ENCODE measurements around the gene PLXNB3.
"Not testable (repeated sequence)": the region's sequence is repeated elsewhere in the genome, so short reads cannot be mapped to it uniquely, and the experiment has no call there.

The PLXNB3 gene

DNA sequence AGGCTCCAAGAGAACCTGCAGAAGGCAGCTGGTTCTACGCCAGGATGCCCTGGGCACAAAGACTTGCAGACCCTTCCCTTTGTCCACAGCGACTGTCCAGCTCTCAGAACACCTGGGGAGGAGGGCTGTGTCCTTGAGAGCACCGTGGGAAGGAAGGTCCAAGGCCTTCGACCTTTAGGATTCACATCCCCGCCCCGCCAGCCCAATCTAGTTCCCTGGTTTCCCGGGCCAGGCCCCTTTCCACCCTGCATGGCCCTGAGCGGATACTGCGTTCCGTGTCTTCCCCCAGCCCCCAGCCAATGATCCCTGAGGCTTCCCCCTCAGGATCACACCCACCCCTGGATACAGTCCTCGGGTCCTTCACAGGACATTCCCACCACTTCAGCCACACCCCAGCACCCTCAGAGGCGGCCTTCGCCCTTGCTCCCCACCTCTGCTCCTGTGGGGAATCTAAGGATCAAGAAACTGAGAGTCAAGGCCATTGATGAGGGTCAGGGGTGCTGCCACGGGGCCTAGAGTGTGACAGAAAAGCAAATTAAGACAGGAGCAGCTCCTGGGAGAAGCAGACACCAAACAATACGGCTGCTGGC is 30.3 kb upstream of the PLXNB3 start:
- no peak for DNase-seq (ENCODE audit: low read depth)

DNA sequence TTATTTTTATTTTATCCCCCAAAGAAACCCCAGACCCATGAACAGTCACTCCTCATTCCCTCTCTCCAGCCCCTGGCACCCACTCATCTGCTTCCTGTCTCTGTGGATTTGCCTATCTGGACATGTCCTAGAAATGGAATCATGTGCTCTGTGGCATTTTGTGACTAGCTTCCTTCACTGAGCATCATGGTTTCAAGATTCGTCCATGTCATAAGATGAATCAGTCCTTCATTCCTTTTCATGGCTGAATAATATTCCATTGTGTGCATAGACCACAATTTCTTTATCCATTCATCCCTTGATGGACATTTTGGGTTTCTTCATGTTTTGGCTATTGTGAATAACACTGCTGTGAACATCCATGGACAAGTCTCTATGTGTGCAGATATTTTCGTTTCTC is 29.2 kb upstream of the PLXNB3 start:
- DNase-seq (ENCODE audit: low read depth): no peak

DNA sequence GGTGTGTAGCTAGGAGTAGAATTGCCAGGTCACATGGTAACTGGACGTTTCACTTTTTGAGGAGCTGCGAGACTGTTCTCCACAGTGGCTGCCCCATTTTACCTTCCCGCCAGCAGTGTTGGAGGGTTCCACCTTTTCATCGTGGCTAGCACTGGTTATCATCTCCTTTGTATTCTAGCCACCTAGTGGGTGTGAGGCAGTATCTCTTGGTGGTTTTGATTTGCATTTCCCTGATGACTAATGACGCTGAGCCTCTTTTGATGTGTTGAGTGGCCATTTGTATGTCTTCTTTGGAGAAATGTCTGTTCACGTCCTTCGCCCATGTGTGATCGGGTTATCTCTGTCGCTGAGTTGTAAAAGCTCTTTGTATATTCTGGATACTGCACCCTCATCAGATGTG is 28.8 kb upstream of the PLXNB3 start:
- no peak for DNase-seq (ENCODE audit: low read depth)

DNA sequence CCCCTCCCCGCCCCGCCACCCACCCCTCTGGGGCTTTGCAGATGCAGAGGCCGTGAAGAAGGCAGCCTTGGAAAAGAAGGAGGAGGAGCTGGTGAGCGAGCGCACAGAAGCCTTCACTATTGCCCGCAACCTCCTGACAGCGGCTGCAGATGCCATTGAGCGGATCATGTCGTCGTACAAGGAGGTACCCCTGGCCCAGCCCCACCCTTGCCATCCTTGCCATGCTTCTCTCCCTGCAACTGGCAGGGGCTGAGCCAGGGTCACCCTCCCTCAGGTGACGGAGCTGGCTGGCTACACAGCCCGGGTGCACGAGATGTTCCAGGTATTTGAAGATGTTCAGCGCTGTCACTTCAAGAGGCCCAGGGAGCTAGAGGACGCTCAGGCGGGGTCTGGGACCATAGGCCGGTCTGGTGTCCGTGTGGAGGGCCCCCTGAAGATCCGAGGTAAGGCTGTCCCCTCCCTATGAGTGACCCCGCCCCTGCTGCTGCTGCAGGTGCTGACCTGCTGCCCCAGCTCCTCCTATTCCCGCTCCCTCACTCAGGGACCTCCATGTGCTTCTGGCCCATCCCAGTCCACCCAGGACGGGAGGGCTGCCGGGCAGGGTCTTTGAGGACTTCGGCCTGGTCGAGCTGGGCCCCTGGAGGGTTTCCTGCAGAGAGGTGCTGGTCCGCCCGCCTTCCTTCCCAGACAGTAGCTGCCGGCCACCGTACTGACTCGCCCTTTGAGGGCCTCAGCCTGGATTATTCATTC is 27.8 kb upstream of the PLXNB3 start:
- no peak for DNase-seq (ENCODE audit: low read depth)

DNA sequence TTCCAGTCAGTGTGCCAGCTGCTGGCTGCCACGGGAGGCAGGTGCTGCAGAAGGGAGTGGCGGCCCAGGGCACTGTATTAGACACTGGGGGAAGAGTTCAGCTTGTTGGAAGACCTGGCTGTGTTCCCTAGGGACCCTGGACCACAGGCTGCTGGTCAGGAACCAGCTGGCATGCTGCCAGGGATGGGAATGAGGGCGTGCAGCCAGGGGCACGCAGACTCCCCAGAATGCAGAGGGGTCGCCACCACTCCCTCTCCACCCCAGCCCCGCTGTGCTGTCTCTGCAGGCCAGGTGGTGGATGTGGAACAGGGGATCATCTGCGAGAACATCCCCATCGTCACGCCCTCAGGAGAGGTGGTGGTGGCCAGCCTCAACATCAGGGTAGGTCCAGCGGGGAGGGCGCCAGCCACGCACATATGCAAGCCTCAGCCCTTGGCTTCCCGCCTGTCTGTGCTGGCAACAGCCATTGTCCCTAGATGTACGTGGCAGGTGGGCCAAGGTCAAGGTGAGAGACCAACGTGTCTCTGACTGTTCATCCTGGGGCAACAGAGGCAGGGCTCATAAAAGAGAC is 27.1 kb upstream of the PLXNB3 start:
- DNase-seq (ENCODE audit: low read depth): no peak

DNA sequence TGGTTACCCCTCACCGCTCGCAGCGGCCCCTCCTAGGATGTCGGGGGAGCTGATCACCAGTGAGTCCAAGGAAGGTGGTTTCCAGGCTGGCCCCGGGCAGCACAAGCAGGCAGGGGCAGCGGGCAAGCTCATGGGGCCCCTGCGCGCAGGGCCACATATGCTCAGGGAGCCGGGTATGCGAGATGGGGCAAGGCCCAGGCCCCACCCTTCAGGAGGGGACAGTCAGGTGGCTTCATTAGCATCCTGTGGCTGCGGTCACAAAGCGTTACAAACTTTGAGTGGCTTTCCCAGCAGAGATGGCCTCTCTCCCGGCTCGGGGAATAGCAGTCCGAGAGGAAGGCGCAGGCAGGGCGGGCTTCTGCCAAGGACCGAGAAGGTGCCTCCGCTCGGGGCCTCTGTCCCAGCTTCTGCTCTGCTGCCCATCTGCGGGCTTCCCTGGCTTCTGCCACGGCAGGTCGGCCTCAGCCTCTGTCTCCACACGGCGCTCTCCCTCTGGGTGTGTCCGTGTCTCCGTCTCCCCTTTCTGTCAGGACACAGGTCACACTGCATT is 25.9 kb upstream of the PLXNB3 start:
- no peak for DNase-seq (ENCODE audit: low read depth)

DNA sequence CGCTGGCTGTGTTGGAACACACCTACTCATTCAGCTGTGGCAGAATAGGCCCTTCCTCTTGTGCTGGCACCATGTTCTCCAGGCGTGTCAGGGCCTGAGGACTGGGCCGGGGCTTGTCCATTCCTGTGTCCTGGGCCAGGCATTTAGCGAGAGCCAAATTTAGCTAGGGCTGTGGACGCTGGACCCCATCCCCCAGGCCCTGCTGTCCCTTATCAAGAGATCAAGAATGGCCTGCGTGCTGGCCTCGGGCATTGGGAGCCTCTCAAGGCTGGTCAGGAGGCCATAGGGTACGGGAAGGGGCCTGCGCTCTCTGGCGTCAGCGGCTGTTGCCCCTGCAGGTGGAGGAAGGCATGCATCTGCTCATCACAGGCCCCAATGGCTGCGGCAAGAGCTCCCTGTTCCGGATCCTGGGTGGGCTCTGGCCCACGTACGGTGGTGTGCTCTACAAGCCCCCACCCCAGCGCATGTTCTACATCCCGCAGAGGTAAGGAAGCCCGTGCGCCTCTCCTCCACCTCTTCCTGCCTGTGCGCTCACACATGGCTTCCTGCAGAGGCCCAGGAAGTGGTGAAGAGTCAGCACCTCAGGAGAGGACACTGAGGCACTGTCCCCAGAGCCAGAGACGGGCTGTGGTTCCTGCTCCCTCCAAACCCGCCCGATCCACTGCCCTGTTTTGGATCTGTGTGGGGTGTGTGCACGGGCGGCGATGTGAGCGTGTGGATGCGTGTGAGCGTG is 24.1 kb upstream of the PLXNB3 start:
- DNase-seq (ENCODE audit: low read depth): no peak

DNA sequence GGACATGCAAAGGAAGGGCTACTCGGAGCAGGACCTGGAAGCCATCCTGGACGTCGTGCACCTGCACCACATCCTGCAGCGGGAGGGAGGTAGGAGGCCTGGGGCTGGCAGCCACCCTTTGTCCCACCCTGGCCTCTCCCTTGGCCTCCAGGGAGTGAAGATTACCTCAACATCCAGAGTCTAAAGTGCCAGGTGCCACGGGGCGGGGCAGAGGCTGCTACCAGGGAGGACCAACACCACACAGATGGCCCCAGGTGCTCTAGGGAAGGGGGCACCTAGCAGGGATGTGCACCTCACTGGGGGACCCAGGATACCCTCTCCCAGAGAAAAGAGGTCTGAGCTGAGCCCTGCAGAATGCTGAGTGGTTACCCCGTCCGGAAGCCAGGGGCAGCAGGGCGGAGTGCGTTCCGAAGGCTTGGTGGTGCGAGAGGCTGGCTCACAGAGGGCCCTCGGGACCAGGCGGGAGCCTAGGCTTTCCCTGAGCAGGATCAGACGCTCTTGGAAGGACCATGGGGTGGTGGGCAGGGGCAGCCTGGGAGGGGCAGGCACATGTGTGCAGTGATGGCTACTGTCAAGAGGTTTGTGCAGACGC is 23.3 kb upstream of the PLXNB3 start:
- no peak for DNase-seq (ENCODE audit: low read depth)

DNA sequence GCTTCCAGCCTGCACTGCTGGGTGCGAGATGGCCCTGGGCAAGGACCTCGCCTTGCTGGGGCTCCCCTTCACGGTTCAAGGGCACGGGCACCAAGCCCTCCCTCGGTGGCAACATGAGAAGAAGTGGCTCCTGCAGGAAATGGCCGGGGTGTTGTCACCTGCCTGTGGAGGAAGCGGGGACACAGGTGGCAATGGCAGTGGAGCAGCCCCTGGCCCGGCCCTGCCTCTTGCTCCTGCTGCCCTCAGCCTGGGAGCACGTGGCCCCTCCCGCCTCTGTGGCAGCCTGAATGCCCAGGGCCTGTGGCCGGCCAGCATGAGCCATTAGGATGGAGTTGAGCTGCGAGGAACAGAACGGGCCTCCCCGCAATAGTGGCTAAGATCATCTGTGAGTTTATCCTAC is 22.6 kb upstream of the PLXNB3 start:
- DNase-seq (ENCODE audit: low read depth): no peak

DNA sequence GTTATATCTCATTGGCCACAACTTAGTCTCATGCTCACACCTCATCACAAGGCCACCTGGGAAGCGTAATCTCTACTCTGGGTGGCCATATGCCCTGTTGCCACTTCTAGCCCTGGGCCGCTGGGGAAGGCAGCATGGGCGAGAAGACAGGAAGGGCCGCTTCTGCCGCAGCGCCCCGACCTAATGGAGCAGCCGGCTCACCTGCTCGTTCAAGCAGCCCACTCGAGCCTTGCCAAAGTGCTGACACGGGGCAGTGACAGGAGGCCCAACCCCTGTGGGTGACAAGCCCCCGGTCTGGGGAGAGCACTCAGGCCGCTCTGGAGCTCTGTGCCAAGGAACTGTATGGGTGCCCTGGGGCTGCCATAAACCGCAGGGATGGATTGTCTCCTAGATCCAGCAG is 21.9 kb upstream of the PLXNB3 start:
- not testable (repeated sequence) for DNase-seq (ENCODE audit: low read depth)

DNA sequence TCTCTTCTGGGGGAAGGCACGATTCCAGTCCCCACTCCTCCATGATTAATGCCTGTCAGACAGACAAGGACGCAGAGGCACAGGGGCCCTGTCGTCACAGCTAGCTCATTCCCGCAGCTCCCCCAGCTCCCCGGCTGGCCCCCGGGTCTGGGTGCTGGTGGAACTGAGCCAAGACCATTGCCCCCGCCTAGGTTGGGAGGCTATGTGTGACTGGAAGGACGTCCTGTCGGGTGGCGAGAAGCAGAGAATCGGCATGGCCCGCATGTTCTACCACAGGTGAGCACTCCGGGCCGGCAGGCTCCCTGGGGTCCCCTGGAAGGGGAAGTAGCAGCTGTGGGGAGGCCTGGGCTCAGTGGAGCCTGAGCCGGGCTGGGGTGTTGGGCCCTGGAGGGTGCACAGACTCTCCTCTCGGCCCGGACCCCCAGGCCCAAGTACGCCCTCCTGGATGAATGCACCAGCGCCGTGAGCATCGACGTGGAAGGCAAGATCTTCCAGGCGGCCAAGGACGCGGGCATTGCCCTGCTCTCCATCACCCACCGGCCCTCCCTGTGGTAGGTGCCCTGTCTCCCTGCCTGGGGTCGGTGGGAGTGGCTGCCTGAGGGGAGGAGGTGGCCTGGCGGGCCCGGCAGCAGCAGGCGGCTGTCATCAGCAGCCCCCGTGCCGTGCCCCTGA is 21.1 kb upstream of the PLXNB3 start:
- DNase-seq (ENCODE audit: low read depth): not testable (repeated sequence)

DNA sequence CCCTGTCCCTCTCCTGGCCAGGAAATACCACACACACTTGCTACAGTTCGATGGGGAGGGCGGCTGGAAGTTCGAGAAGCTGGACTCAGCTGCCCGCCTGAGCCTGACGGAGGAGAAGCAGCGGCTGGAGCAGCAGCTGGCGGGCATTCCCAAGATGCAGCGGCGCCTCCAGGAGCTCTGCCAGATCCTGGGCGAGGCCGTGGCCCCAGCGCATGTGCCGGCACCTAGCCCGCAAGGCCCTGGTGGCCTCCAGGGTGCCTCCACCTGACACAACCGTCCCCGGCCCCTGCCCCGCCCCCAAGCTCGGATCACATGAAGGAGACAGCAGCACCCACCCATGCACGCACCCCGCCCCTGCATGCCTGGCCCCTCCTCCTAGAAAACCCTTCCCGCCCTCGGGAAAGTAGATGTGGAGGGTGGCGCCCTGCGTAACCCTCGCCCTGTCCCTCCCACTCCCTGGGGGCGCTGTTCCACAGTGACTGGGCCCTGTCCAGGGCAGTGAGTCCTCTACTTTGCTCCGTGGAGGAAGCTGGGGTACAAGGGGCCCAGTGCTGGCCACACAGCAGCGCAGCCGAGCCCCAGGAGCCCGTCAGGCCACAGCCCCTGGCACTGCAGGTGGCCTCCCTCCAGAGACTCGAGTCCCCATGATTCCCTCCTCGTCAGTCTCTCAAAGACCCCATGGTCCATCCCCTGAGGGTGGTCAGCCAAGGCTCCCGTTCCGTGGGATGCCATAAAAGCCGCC is 20.4 kb upstream of the PLXNB3 start:
- DNase-seq (ENCODE audit: low read depth): not testable (repeated sequence)

DNA sequence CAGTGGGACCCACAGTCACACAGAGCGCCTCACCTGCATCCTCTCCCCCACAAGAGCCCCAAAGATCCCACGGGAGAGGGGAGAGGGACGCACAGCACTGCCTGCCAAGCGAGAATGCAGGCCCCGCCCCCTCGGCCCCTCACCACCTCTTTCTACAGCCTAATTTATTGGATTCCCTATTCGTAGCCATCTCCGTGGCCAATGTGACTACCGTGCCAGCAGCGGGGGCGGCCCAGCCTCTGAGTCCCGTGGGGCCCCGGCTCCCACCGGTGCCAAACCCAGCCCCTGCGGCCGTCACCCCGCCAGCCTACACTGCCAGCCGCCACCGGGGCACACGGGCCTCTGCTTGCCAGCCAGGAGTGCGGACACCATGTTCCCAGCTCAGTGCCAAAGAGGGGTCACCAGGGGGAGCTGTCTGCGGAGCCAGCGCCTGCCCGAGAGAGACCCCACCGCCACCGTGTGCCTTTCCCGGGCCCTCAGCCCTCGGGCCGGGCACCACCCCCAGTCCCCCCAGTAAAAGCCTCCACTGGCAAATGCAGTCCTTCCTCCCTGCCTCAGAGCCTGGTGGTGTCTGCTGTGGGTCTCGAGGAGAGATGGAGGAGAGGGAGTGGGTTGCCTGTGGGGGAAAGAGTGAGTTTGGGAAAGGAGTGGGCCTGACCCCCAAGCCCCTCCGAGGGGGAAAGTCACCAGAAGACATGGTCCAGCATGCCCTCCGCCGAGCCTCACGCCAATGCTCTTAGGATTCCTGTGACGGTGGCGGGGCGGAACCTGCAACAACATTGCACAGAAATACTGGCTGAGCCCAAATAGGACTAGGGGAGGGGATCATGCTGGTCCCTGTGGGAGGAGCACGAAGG is 19.6 kb upstream of the PLXNB3 start:
- no peak for DNase-seq (ENCODE audit: low read depth)

DNA sequence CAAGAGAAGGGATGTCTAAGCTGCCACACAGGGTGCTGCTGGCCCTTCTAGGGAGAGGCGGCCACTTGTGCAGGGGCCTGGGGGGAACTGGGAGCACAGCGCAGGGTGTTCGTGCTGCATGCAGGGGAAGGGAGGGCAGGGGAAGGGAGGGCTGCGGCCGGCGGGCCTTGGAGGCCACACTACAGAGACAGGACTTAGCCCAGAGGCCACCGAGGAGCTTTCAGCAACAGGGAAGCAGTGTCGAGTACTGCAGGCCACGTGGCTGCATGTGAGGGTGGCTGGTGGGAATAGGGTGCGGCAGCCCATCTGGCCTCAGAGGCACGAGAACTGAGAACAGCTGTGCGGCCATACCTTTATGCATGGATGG is 19.0 kb upstream of the PLXNB3 start:
- not testable (repeated sequence) for DNase-seq (ENCODE audit: low read depth)

DNA sequence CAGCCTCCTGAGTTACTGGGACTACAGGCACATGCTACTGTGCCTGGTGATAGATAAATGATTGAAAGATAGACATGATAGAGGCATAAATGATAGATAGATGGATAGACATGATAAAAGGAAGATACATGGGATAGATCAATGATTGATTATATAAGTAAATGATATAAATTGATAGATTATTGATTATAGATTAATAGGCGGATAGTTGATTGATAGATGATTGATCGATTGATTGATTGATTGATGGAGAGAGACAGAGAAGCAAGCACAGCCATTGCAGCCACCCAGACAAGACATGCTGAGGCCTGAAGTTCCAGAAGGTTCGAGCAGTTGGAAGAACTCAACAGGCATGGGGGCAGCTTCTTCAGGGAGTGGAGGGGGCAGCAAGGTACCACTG is 17.7 kb upstream of the PLXNB3 start:
- DNase-seq (ENCODE audit: low read depth): no peak

DNA sequence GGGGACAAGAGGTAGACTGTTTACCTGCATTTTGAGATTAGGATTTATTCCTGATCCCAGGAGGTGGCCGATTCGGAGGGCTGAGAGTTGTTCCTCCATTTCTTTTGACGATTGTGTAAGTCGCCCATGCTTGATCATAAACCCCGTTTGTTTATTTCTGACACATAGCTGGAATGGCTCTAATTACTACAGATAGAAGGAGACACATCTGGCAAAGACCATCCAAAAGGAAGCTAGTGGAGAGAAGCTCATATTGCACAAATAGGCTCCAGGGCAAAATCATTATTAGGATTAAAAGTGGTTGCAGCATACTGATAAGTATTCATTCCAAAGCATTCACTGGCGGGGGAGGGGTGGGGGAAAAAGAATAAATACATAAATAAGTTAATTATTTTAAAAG is 17.1 kb upstream of the PLXNB3 start:
- DNase-seq (ENCODE audit: low read depth): not testable (repeated sequence)

DNA sequence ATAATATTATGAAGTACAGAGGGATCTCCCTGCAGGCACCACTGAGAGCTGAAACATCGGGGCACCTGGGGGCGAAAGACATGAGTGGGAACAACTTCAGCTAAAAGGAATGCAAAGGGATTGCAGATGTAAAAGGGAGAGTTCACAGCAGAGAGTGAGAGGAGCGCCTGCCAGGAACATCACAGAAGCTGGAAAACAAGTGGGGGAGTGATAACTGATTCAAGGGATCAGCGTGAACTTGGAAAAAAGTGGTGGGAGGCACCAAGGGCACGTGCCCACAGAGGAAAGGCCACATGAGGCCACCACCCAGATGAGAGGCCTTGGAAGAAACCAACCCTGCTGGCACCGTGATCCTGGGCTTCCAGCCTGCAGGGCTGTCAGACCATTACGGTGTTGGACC is 15.0 kb upstream of the PLXNB3 start:
- DNase-seq (ENCODE audit: low read depth): not testable (repeated sequence)

DNA sequence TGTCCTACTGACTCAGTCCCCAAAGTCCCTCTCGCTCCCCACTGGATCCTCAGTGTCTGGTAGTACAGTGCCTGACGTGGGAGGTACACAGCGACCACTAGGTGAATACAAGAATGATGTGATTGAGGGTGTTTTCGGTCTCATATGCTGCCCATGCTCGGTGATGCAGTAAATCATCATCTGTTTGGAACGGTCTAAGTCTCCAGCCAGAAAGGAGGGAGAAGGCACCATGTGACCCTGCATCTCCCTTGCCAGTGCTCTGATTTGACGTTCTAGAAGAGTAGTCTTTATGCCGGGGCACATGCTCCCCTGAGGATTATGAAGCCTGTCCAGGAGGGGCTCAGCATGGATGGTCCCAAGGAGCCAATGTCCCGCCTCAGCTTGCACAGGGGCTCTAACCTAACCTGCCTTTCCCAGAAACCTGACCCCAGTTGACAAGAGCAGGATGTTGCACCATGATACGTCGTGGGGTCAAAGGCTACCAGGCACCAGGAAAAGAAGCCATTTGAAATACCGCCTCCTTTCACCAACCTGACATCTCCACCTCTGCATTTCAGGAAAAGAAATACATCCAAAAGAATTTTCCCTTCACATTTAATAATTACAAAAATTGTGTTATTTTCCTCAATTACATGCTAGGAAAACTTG is 13.8 kb upstream of the PLXNB3 start:
- no peak for DNase-seq (ENCODE audit: low read depth)

DNA sequence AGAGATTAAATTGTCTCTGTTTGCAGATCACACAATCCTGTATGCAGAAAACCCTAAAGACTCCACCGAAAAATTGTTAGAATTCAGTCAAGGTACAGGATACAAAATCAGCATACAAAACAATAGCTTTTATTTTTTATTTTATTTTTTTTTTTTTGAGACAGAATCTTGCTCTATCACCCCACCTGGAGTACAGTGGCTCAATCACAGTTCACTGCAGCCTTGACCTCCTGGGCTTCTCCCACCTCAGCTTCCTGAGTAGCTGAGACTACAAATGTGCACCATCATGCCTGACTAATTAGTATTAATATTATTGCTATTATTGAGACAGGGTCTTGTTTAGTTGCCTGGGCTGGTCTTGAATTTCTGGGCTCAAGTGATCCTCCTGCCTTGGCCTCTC is 8.9 kb upstream of the PLXNB3 start:
- no peak for DNase-seq (ENCODE audit: low read depth)

DNA sequence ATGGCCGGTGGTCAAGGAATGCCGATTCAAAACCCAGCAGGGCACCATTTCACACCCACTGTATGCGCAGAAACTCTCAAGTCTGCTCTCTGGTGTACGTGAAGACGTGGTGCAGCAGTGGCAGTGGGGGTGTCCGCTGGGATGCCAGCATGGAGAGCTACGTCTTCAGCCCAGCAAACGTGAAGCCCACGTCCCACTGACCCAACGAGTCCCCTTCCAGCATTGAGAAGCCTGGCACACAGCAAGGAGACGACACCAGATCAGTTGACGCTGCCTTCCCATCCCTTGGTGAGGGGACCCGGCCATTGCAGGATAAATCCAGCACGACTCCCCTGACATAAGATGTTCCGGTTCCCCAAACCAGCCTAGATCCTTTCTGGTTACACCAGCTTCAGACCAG is 2.2 kb upstream of the PLXNB3 start:
- DNase-seq (ENCODE audit: low read depth): no peak
